Spleen (tissue), 11 donors: ENCODE data around the gene SAV1. TPM values are rescaled to one million over a fixed set of nuclear protein-coding genes. Genes with fewer than 3 reads are reported as not detected.
A peak's percentile ranks its signal among the peaks of the same experiment; 100 is the strongest.

Experiments used
- DNase-seq: peaks from one replicate; pipeline ENCODE4 v3.0.0-alpha.2; 2020
- H3K27ac ChIP-seq, 8 donors: fragments of 200-600 bp; sonication (generic) in 7 of 8; 1 replicate in 4 of 8; 2 replicates in 4 of 8; pipeline versions ENCODE4 v1.5.0 to v1.8.0; 2016 to 2021; ENCODE audit warnings: inconsistent platforms in 4 of 8, mild to moderate bottlenecking in 4 of 8, moderate library complexity in 1 of 8
- H3K27me3 ChIP-seq, 7 donors: fragments of 200-600 bp; sonication (generic) in 6 of 7; replicated peaks in 1 of 7; 1 replicate in 4 of 7; 2 replicates in 3 of 7; pipeline versions ENCODE4 v1.5.0 to v1.8.0; 2016 to 2021; ENCODE audit warnings: inconsistent platforms in 3 of 7, mild to moderate bottlenecking in 1 of 7
- H3K36me3 ChIP-seq, 6 donors: fragments of 200-600 bp; sonication (generic) in 5 of 6; 1 replicate in 4 of 6; 2 replicates in 2 of 6; pipeline versions ENCODE4 v1.5.0 to v1.8.0; 2016 to 2021; ENCODE audit warnings: inconsistent platforms in 2 of 6
- H3K4me1 ChIP-seq, 6 donors: fragments of 200-600 bp; sonication (generic) in 5 of 6; 1 replicate in 3 of 6; 2 replicates in 3 of 6; pipeline versions ENCODE4 v1.5.0 to v1.8.0; 2016 to 2021; ENCODE audit warnings: inconsistent platforms in 3 of 6
- H3K4me3 ChIP-seq, 8 donors: fragments of 200-600 bp; sonication (generic) in 7 of 8; 1 replicate in 4 of 8; 2 replicates in 4 of 8; pipeline versions ENCODE4 v1.5.0 to v1.8.0; 2016 to 2021; ENCODE audit warnings: inconsistent platforms in 4 of 8, mild to moderate bottlenecking in 4 of 8, moderate library complexity in 2 of 8
- H3K9me3 ChIP-seq, 8 donors: fragments of 200-600 bp; sonication (generic) in 7 of 8; 1 replicate in 4 of 8; 2 replicates in 4 of 8; pipeline versions ENCODE4 v1.5.0 to v1.8.0; 2016 to 2021; ENCODE audit warnings: inconsistent platforms in 4 of 8
- POLR2A ChIP-seq, 3 donors: fragments of 450-650 bp; IDR thresholded peaks; one replicate each; pipeline ENCODE4 v1.5.1; 2017; ENCODE audit warnings: antibody characterized with exemption in 3 of 3, mild to moderate bottlenecking in 1 of 3
- POLR2AphosphoS5 ChIP-seq, 3 donors: sonication (generic); formaldehyde crosslinking; IDR thresholded peaks; one replicate each; pipeline ENCODE4 v1.5.1; 2017; ENCODE audit warnings: antibody characterized with exemption in 3 of 3
- WGBS, 5 donors: extraction: QIAGEN DNeasy Blood & Tissue Kit in 3 of 5; methylation state at CpG; one replicate each; pipeline versions ENCODE4 v1.1.5 to v1.1.7; 2013 to 2018; 5-methylcytosine and 5-hydroxymethylcytosine counted together
- intact Hi-C: fragments of 100-400 bp; cut with DNase I; formaldehyde crosslinking; loops from one replicate; pipeline ENCODE4 v1.15.0; 2023; ENCODE audit warnings: low total_unique reads
- polyA plus RNA-seq, 3 donors: library from polyadenylated mRNA; stranded (reverse); fragments of 200-250 nt; gene quantifications; one replicate each; pipeline ENCODE4 v1.2.1, GENCODE V29; 2013
- total RNA-seq, 7 donors: library from RNA; depleted of rRNA in 3 of 7; stranded (reverse); fragments of >200 nt in 3 of 7; fragmentation: NEBNext Ultra II Directional in 4 of 7; extraction: Animal tissue kit (Norgen Biotek cat#: 25700) in 4 of 7; gene quantifications; one replicate each; pipeline versions ENCODE4 v1.1.0 to v1.2.1, GENCODE V29; 2016 to 2021
- TF ChIP-seq, protein P1 (sequence below), 11 experiments: fragments of 200-600 bp in 7 of 11; fragments of 450-650 bp in 4 of 11; sonication (generic) in 4 of 11; IDR thresholded peaks in 8 of 11; conservative IDR thresholded peaks in 3 of 11; 1 replicate in 7 of 11; 2 replicates in 4 of 11; pipeline versions ENCODE4 v1.4.0 to v1.8.0; 2016 to 2021; ENCODE audit warnings: antibody characterized with exemption in 11 of 11, inconsistent platforms in 4 of 11, mild to moderate bottlenecking in 1 of 11
- donor health status: healthy with polysubstance abuse.
- donor health status: DM: no; HTN: no; CAD: no; lungs with moderate emphysema.
- donor health status: DM: no; HTN: no; CAD: no.
- donor health status: Bipolar disorder and iron deficiency.
- donor health status: healthy.
- donor health status: DM: no; HTN: no; CAD: no.
- donor health status: DM: yes; HTN: yes; CAD: no.

The SAV1 gene
- total and polyA plus RNA-seq, 10 donors: 18.7 to 44.9 (median 30.4) TPM

DNA sequence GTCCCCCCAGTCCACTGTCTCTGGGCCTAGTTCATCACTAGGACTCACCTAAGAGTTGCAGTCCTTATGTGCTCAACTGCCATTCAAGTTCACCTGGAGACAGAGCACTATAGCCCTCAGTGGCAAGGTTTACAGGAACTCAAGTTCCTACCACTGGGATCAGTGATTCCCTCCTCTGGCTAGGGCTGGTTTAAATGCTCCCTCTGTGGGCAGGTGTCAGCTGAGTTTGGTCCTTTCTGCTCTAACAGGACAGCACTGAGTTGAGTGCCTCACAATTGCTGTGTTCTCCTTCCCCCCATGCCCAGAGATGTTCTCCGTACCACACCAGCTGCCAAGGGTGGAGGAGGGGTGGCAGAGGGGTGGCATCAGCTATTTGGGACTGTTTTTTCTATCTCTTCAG is 20.8 kb upstream of the SAV1 start:
- Histone ChIP-seq H3K27ac (no peak overlapping the region), H3K9me3 (peaks cover 0 to 48% (median 16%) of the 10 kb centered on the region in 8 donors), H3K36me3 (no peaks in the 10 kb centered on the region), H3K27me3 (no peaks in the 10 kb centered on the region), H3K4me1 (no peaks in the 10 kb centered on the region), H3K4me3 (no peak overlapping the region)
- no peak for DNase-seq
- TF ChIP-seq, protein P1, sequence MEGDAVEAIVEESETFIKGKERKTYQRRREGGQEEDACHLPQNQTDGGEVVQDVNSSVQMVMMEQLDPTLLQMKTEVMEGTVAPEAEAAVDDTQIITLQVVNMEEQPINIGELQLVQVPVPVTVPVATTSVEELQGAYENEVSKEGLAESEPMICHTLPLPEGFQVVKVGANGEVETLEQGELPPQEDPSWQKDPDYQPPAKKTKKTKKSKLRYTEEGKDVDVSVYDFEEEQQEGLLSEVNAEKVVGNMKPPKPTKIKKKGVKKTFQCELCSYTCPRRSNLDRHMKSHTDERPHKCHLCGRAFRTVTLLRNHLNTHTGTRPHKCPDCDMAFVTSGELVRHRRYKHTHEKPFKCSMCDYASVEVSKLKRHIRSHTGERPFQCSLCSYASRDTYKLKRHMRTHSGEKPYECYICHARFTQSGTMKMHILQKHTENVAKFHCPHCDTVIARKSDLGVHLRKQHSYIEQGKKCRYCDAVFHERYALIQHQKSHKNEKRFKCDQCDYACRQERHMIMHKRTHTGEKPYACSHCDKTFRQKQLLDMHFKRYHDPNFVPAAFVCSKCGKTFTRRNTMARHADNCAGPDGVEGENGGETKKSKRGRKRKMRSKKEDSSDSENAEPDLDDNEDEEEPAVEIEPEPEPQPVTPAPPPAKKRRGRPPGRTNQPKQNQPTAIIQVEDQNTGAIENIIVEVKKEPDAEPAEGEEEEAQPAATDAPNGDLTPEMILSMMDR (IDR thresholded peaks at IDR 0.05 in 8 of 11, conservative IDR thresholded peaks at IDR 0.05 in 3 of 11): no peak
- TF ChIP-seq POLR2AphosphoS5 (IDR thresholded peaks at IDR 0.05): no peak
- no peak for TF ChIP-seq POLR2A (IDR thresholded peaks at IDR 0.05)
- WGBS, 5 donors: 84 to 100% (median 94%) methylated on average over 1 of the region's 1 CpG
- intact Hi-C loops: no loop called here

DNA sequence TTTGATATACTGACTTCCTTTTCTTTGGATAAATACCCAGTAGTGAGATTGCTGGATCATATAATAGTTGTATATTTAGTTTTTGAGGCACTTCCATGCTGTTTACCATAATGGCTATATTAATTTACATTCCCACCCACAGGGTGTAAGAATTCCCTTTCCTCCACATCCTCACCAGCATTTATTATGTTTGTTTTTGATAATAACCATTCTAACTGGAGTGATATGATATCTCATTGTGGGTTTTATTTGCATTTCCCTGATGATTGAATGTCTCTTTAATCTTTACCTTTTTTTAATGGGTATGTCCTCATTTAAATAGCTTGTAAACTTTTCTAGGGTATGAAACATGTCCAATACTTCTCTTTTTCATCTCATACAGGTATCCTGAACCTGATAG is 11.6 kb upstream of the SAV1 start:
- Histone ChIP-seq H3K4me1 (peaks cover 11 to 27% (median 19%) of the 10 kb centered on the region in 6 donors), H3K27me3 (no peaks in the 10 kb centered on the region), H3K36me3 (no peaks in the 10 kb centered on the region), H3K9me3 (no peaks in the 10 kb centered on the region), H3K27ac (no peak overlapping the region), H3K4me3 (no peak overlapping the region)
- TF ChIP-seq, protein P1 (IDR thresholded peaks at IDR 0.05 in 8 of 11, conservative IDR thresholded peaks at IDR 0.05 in 3 of 11): no peak
- no peak for TF ChIP-seq POLR2A (IDR thresholded peaks at IDR 0.05)
- no peak for TF ChIP-seq POLR2AphosphoS5 (IDR thresholded peaks at IDR 0.05)
- intact Hi-C loops: no loop called here
- DNase-seq: no peak

DNA sequence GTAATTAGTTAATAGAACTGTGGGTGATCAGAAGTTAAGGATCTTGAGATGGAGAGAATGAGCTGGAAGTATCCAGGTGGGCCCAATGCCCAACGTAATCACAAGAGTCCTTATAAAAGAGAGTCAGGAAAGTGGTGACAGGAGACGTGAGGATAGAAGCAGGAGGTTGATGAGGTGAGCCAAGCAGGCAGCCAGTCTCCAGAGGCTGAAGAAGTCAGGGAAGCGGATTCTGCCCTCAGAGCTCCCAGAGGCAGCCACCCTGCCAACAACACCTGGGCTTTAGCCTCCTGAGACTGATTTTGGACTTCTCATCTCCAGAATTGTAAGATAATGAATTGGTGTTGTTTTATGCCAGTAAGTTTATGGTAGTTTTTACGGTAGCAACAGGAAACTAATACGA is 10.1 kb upstream of the SAV1 start:
- DNase-seq: no peak
- TF ChIP-seq POLR2A (IDR thresholded peaks at IDR 0.05) (no peak), POLR2AphosphoS5 (IDR thresholded peaks at IDR 0.05) (no peak)
- TF ChIP-seq, protein P1 (IDR thresholded peaks at IDR 0.05 in 8 of 11, conservative IDR thresholded peaks at IDR 0.05 in 3 of 11): no peak
- intact Hi-C loops: no loop called here
- 75 to 91% (median 81%) methylated on average over 5 of the region's 5 CpGs for WGBS, 5 donors
- Histone ChIP-seq H3K27me3 (no peaks in the 10 kb centered on the region), H3K27ac (peak overlapping the region in 4 of 8 donors; percentile 46 to 68 (median 52)), H3K4me3 (no peak overlapping the region), H3K9me3 (no peaks in the 10 kb centered on the region), H3K4me1 (peaks cover 11 to 27% (median 19%) of the 10 kb centered on the region in 6 donors), H3K36me3 (no peaks in the 10 kb centered on the region)

DNA sequence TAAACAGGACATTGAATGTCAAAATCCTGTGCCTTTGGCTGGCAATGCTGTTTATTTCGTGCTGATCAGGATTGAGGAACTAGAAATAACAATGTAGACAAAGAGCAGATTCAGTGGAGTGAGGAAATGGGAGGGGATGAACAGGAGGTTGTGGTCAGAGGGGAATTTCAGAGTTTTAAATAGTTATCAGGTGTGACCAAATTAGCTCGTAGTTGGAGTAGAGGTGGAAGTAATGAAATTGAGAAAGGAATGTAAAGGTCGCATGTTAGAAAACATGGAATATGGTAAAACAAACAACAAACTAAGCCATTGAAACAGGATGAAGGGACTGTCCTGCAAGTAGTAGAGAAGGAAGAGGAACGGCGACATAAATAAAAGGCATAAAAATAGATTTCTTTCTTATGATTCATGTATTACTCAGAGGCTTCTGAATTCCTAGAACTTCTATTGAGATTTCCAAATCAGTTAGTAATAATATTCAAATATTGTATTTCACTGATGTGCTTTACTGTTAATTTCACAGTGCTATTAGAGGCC is 9.5 kb upstream of the SAV1 start:
- H3K4me3 ChIP-seq: peak overlapping the region in 1 of 8 donors; percentile 24
- WGBS, 5 donors: 13 to 18% (median 15%) methylated on average over 5 of the region's 5 CpGs
- intact Hi-C loops: no loop called here
- no peaks in the 10 kb centered on the region for H3K9me3 ChIP-seq
- no peaks in the 10 kb centered on the region for H3K27me3 ChIP-seq
- H3K36me3 ChIP-seq: no peaks in the 10 kb centered on the region
- peaks cover 11 to 30% (median 20%) of the 10 kb centered on the region in 6 donors for H3K4me1 ChIP-seq
- H3K27ac ChIP-seq: peak overlapping the region in 6 of 8 donors; percentile 42 to 68 (median 48)
- no peak for DNase-seq
- TF ChIP-seq POLR2AphosphoS5 (IDR thresholded peaks at IDR 0.05) (no peak), POLR2A (IDR thresholded peaks at IDR 0.05) (no peak)
- TF ChIP-seq, protein P1 (IDR thresholded peaks at IDR 0.05 in 8 of 11, conservative IDR thresholded peaks at IDR 0.05 in 3 of 11): no peak
